Fibroblast of pulmonary artery (primary cell): ENCODE data around the gene XIRP1.

Source experiments
- DNase-seq: peaks from one replicate; pipeline ENCODE4 v3.0.0-alpha.2; 2010; ENCODE audit warnings: low read depth
- H3K4me3 ChIP-seq: replicated peaks from 2 replicates; pipeline ENCODE4 v1.5.1; 2011; ENCODE audit warnings: low read depth, mild to moderate bottlenecking, control low read depth, low read length, moderate library complexity
- CTCF ChIP-seq: IDR thresholded peaks from 2 replicates; pipeline ENCODE4 v1.5.1; 2011; ENCODE audit warnings: mild to moderate bottlenecking, control low read depth, low read length, inconsistent platforms; ENCODE audit errors: missing control alignments

The XIRP1 gene

GRCh38 chr3:39203860-39204259, 11.5 kb upstream of the XIRP1 start:
- no peak for DNase-seq
- TF ChIP-seq CTCF: no peak
- no peak overlapping the region for H3K4me3 ChIP-seq

DNA sequence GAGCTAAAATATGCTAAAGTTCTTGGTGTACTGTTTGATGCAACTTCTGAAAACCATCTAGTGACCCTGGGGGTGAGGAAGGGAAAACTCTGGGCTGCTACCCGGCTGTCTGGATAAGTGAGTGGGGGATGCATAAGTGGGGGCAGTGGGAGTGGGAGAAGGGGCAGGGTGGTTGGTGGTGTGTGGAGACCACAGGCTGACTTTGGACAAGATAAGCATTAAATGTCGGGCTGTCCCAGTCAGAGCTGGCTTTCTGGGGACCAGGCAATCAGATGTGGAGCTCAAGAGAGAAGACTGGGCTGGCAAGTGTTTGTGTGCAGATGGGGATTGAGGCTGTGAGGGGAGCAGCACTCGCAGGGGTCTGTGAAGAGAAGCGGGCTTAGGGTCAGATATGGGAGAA, 11.0 kb upstream of the XIRP1 start:
- TF ChIP-seq CTCF: no peak
- DNase-seq: no peak
- H3K4me3 ChIP-seq: no peak overlapping the region

- DNase-seq: peak; percentile 14
- no peak overlapping the region for H3K4me3 ChIP-seq
- peak; percentile 15 for TF ChIP-seq CTCF
Measured at GRCh38 chr3:39202094-39202493, 9.7 kb upstream of the XIRP1 start.

- no peak overlapping the region for H3K4me3 ChIP-seq
- no peak for DNase-seq
- no peak for TF ChIP-seq CTCF
Measured at GRCh38 chr3:39196671-39197356, 4.4 kb upstream of the XIRP1 start.

DNA sequence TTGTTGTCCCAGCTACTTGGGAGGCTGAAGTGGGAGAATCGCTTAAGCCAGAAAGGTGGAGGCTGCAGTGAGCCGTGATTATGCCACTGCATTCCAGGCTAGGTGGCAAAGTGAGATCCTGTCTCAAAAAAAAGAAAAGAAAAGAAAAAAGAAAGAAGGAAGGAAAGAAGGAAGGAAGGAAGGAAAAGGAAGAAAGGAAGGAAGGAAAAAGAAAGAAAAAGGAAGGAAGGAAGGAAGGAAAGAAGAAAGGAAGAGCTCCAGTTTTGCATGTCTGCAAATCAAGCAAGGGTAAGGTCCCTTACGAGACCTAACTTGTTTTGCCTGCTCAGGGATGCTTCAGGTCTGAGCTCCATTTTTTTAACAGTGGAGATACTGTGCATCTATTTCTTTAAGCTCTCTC, 3.6 kb upstream of the XIRP1 start:
- TF ChIP-seq CTCF: no peak
- DNase-seq: no peak
- no peak overlapping the region for H3K4me3 ChIP-seq

DNA sequence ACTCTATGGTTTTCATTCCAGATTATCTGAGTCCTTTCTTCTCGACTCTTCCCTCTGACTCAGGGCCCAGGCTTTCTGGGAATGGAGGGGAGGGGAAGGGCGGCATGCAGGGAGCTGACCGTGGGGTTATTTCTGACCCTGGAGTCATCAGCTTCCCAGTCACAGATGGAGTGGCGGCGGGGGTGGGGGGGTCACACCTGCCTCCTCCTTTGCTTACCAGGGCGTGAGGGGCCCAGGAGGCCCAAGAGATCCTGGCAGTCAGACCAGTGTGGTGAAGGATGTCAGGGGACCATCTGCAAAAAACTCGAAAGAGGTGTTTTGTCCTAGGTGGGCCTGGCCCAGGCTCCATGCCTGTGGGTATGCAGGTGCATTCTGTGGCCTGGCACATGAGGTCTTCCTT, 996 bp upstream of the XIRP1 start:
- TF ChIP-seq CTCF: no peak
- no peak for DNase-seq
- H3K4me3 ChIP-seq: no peak overlapping the region

DNA sequence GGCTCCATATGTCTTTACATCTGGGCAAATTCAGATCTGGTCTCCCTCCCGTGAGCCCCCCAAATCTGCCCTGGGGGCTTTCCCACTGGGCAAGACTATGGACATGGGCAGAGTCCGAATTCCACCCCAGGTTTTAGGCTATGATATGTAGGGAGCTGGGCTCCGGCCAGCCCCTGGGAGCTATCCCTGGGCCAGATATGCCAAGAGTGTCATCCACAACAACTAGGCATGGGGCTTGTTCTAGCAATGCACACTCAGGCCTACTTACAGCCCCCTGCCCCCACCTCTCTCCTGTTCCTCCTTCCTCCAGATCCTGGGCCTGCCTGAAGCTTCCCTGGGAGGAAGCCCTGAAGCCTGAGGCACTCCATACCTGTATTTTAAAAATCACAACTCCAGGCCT, 622 bp downstream of the XIRP1 start:
- H3K4me3 ChIP-seq: no peak overlapping the region
- no peak for DNase-seq
- TF ChIP-seq CTCF: no peak
